ENCODE measurements around the gene CNBP. TPM values are rescaled to one million over a fixed set of nuclear protein-coding genes. Genes with fewer than 3 reads are reported as not detected.

Gene CNBP
- total RNA-seq, 1 donor from 2014 or later: 217 TPM

DNA sequence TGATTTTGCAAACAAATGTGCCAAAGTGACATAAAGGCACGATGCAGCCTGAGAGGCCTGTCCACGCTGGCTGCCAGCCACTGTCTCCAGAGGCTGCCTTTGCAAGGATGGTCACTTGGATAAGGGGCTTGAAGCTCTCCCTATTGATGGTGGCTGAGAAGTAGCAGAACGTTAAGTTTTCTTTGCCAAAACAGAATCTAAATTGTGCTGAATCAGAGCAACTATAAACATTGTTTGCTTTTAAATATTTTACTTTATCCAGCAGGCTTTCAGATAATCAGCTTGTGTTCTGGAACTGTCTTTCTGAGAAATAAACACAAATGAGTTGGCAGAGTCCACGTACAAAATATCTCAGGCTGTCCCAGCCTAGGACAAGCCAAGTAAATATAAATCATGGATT lies 23.8 kb upstream of the CNBP start:
- TF ChIP-seq, protein P1, sequence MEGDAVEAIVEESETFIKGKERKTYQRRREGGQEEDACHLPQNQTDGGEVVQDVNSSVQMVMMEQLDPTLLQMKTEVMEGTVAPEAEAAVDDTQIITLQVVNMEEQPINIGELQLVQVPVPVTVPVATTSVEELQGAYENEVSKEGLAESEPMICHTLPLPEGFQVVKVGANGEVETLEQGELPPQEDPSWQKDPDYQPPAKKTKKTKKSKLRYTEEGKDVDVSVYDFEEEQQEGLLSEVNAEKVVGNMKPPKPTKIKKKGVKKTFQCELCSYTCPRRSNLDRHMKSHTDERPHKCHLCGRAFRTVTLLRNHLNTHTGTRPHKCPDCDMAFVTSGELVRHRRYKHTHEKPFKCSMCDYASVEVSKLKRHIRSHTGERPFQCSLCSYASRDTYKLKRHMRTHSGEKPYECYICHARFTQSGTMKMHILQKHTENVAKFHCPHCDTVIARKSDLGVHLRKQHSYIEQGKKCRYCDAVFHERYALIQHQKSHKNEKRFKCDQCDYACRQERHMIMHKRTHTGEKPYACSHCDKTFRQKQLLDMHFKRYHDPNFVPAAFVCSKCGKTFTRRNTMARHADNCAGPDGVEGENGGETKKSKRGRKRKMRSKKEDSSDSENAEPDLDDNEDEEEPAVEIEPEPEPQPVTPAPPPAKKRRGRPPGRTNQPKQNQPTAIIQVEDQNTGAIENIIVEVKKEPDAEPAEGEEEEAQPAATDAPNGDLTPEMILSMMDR (IDR thresholded peaks at IDR 0.05; ENCODE audit: unreplicated experiment): no peak
- H3K36me3 Mint-ChIP-seq: no peaks in the 10 kb centered on the region
- no peaks in the 10 kb centered on the region for H3K27me3 Mint-ChIP-seq (ENCODE audit: low read depth)
- H3K4me3 Mint-ChIP-seq: no peak overlapping the region
- DNase-seq (ENCODE audit: low spot score in 2 of 2, unreplicated experiment in 2 of 2): no peak
- H3K27ac Mint-ChIP-seq: no peak overlapping the region
- peaks cover 6% of the 10 kb centered on the region for H3K4me1 Mint-ChIP-seq
- H3K9me3 Mint-ChIP-seq: no peaks in the 10 kb centered on the region

DNA sequence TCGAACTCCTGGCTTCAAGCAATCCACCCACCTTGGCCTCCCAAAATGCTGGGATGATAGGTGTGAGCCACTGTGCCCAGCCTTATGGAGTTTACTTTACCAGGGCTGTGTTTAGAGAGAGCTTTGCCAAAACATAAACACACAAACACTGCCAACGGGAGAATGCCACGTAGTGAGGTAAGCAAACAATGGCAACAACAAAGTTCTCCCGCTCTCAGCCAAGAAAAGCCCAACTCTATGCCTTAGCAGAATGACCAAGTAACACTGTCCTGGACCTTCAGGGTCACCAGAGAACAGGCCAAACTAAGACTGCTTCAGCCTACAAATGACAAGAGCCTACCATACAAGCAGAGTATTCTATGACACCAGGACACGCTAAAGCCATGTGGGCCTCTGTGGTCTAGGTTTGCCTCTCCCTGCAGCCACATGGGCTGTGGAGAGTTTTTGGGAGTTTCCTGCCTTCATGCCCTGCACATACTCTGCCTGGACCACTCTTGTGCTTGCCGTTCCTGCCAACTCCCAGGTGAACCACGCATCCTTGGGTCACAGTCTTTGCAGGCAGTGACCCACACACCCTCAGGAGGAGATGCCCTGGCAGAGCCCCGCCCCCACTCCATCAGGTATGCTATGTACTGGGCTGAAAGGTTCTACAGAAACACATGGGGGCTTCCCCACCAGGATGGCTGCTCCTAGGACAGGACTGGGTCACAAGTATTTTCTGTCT lies 21.6 kb upstream of the CNBP start:
- no peaks in the 10 kb centered on the region for H3K9me3 Mint-ChIP-seq

DNA sequence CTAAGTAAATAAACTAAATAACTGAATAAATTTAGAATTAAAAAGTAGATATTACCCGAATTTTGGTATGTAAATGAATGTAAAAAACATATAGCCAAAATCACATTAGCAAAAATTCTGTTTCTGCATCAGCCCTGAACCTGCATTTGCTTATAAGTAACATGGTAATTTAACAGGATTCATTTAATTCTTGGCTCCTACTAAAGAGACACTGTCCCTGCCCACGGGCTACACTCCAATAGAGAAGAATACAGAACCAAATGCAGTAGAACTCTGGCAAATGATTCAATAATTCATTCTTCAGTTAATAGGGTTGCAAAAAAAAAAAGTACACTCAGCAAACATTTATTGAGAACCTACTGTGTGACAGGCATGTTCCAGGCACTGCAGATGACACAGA lies 20.8 kb upstream of the CNBP start:
- H3K4me3 Mint-ChIP-seq: no peak overlapping the region

More for the DNA sequence above, 21.6 kb upstream of the CNBP start:
- H3K36me3 Mint-ChIP-seq: no peaks in the 10 kb centered on the region
- TF ChIP-seq, protein P1 (IDR thresholded peaks at IDR 0.05; ENCODE audit: unreplicated experiment): no peak
- no peak overlapping the region for H3K4me3 Mint-ChIP-seq
- H3K27ac Mint-ChIP-seq: no peak overlapping the region
- H3K4me1 Mint-ChIP-seq: no peaks in the 10 kb centered on the region
- no peak for DNase-seq (ENCODE audit: low spot score in 2 of 2, unreplicated experiment in 2 of 2)
- no peaks in the 10 kb centered on the region for H3K27me3 Mint-ChIP-seq (ENCODE audit: low read depth)

DNA sequence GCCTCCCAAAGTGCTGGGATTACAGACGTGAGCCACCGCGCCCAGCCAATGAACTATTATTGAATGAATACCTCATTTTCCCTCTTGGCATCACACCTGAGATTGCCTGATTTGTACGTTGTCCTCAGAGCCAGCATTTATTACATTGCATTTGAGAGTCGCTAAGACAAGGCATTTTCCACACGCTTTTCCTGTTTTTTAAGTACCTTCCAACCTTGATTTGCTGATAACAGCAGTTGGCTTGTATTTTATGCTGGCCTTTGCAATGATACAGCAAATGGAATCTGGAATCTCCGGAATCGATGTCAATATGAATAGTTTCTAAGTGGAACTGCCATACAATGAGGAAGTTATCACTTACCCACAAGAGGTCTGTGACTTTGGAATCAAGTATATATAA lies 15.7 kb upstream of the CNBP start:
- H3K9me3 Mint-ChIP-seq: no peaks in the 10 kb centered on the region
- DNase-seq (ENCODE audit: low spot score in 2 of 2, unreplicated experiment in 2 of 2): no peak

More for the DNA sequence above, 20.8 kb upstream of the CNBP start:
- no peak for DNase-seq (ENCODE audit: low spot score in 2 of 2, unreplicated experiment in 2 of 2)
- H3K4me1 Mint-ChIP-seq: no peaks in the 10 kb centered on the region
- TF ChIP-seq, protein P1 (IDR thresholded peaks at IDR 0.05; ENCODE audit: unreplicated experiment): no peak
- H3K27me3 Mint-ChIP-seq (ENCODE audit: low read depth): no peaks in the 10 kb centered on the region
- no peak overlapping the region for H3K27ac Mint-ChIP-seq
- H3K9me3 Mint-ChIP-seq: no peaks in the 10 kb centered on the region
- peaks cover under 1% of the 10 kb centered on the region for H3K36me3 Mint-ChIP-seq

DNA sequence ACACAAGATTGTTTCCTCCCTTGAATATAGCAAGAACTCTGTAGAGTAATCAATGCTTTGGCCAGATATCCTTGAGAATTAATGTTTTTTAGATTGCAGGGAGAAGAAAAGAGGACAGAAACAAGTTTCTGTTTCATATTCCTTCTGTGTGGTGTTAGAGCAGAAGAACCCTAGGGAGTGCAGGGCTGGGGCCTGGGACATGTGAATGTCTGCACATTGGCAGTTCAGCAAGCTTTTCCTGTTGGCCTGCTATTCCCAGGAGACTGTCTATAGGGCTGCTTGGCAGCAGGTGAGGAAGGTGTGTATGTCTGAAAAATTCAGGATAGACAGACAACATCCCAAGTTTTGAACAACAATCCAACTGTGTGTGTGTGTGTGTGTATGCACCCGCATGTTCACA lies 13.6 kb upstream of the CNBP start:
- no peaks in the 10 kb centered on the region for H3K4me1 Mint-ChIP-seq
- no peaks in the 10 kb centered on the region for H3K27me3 Mint-ChIP-seq (ENCODE audit: low read depth)
- no peak overlapping the region for H3K27ac Mint-ChIP-seq
- TF ChIP-seq, protein P1 (IDR thresholded peaks at IDR 0.05; ENCODE audit: unreplicated experiment): no peak
- H3K36me3 Mint-ChIP-seq: peaks cover 3% of the 10 kb centered on the region
- no peak for DNase-seq (ENCODE audit: low spot score in 2 of 2, unreplicated experiment in 2 of 2)
- H3K4me3 Mint-ChIP-seq: no peak overlapping the region
- no peaks in the 10 kb centered on the region for H3K9me3 Mint-ChIP-seq

More for the DNA sequence above, 15.7 kb upstream of the CNBP start:
- Mint-ChIP-seq H3K27ac (no peak overlapping the region), H3K36me3 (peaks cover 3% of the 10 kb centered on the region), H3K4me1 (no peaks in the 10 kb centered on the region), H3K4me3 (no peak overlapping the region), H3K27me3 (ENCODE audit: low read depth) (no peaks in the 10 kb centered on the region)
- TF ChIP-seq, protein P1 (IDR thresholded peaks at IDR 0.05; ENCODE audit: unreplicated experiment): no peak

Measured in mesothelial cell of epicardium (in vitro differentiated cells).